Endothelial cell (in vitro differentiated cells): ENCODE results near the gene DDX11. TPM values are rescaled to one million over a fixed set of nuclear protein-coding genes. Genes with fewer than 3 reads are reported as not detected.
"Not testable (repeated sequence)": the region's sequence is repeated elsewhere in the genome, so short reads cannot be mapped to it uniquely, and the experiment has no call there.

Experiments used
- DNase-seq: peaks from one replicate; pipeline ENCODE4 v3.0.0; 2021; ENCODE audit warnings: low spot score
- H3K27ac Mint-ChIP-seq: one replicate; pipeline ENCODE4 v1.8.0; 2021; ENCODE audit warnings: mixed read lengths, inconsistent platforms; ENCODE audit not compliant: unreplicated experiment
- H3K27me3 Mint-ChIP-seq: one replicate; pipeline ENCODE4 v1.8.0; 2021; ENCODE audit warnings: mild to moderate bottlenecking, moderate library complexity, mixed read lengths, inconsistent platforms; ENCODE audit not compliant: unreplicated experiment
- H3K36me3 Mint-ChIP-seq: one replicate; pipeline ENCODE4 v1.8.0; 2021; ENCODE audit warnings: mild to moderate bottlenecking, low read depth, mixed read lengths, inconsistent platforms; ENCODE audit not compliant: unreplicated experiment
- H3K4me1 Mint-ChIP-seq: one replicate; pipeline ENCODE4 v1.8.0; 2021; ENCODE audit warnings: mild to moderate bottlenecking, mixed read lengths, inconsistent platforms; ENCODE audit not compliant: unreplicated experiment
- H3K4me3 Mint-ChIP-seq: one replicate; pipeline ENCODE4 v1.8.0; 2021; ENCODE audit warnings: mild to moderate bottlenecking, mixed read lengths, inconsistent platforms; ENCODE audit not compliant: unreplicated experiment
- H3K9me3 Mint-ChIP-seq: one replicate; pipeline ENCODE4 v1.8.0; 2021; ENCODE audit warnings: mixed read lengths, inconsistent platforms; ENCODE audit not compliant: unreplicated experiment
- total RNA-seq: library from RNA; stranded (reverse); fragmentation: NEBNext Ultra II Directional; extraction: Animal tissue kit (Norgen Biotek cat#: 25700); gene quantifications from one replicate; pipeline ENCODE4 v1.2.1, GENCODE V29; 2021; ENCODE audit not compliant: unreplicated experiment
- TF ChIP-seq, protein P1 (sequence below): fragments of 200-600 bp; sonication (generic); IDR thresholded peaks from one replicate; pipeline ENCODE4 v1.5.0; 2021; ENCODE audit warnings: antibody characterized with exemption; ENCODE audit not compliant: unreplicated experiment

DDX11 gene
- total RNA-seq, 1 donor from 2014 or later, result 40.2 TPM

DNA sequence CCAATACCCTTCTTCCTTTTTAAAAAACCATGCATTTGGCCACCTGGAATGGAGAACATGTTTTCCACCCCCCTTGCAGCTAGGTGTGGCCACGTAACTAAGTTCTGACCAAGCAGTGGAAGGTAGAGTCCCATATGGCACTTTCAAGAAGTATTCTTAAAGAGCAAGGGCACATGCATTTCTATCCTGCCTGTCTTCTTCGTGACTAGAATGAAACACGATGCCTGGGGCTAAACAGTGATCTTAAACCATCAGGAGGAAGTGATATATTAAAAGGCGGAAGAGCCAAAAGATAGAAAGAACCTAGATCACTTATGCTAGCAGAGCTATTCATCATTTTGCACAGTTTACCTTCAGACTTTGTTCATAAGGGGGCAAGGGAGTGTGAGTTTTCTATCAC, 16.0 kb upstream of the DDX11 start:
- Mint-ChIP-seq H3K4me1 (no peaks in the 10 kb centered on the region), H3K36me3 (no peaks in the 10 kb centered on the region), H3K4me3 (no peak overlapping the region), H3K27ac (no peak overlapping the region), H3K27me3 (peaks cover 2% of the 10 kb centered on the region), H3K9me3 (no peaks in the 10 kb centered on the region)
- DNase-seq, result no peak
- TF ChIP-seq, protein P1, sequence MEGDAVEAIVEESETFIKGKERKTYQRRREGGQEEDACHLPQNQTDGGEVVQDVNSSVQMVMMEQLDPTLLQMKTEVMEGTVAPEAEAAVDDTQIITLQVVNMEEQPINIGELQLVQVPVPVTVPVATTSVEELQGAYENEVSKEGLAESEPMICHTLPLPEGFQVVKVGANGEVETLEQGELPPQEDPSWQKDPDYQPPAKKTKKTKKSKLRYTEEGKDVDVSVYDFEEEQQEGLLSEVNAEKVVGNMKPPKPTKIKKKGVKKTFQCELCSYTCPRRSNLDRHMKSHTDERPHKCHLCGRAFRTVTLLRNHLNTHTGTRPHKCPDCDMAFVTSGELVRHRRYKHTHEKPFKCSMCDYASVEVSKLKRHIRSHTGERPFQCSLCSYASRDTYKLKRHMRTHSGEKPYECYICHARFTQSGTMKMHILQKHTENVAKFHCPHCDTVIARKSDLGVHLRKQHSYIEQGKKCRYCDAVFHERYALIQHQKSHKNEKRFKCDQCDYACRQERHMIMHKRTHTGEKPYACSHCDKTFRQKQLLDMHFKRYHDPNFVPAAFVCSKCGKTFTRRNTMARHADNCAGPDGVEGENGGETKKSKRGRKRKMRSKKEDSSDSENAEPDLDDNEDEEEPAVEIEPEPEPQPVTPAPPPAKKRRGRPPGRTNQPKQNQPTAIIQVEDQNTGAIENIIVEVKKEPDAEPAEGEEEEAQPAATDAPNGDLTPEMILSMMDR, result no peak

DNA sequence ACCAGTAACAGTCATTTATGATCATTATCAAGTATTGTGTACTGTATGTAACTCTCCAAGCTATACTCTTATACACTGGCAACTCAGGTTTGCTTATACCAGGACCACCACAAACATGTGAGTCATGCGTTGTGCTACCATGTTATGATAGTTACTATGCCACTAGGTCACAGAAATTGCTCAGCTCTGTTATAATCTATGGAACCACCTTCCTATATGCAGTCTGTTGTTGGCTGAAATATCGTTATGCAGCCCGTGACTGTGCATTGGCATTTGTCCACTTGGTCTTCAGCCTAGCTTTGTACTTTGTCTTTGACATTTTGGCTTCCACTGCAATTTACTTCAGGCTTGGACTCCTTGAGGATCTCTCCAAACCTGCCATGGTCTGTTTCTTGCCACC, 7.5 kb upstream of the DDX11 start:
- not testable (repeated sequence) for H3K27ac Mint-ChIP-seq, DNase-seq, H3K9me3 Mint-ChIP-seq, H3K4me3 Mint-ChIP-seq, H3K36me3 Mint-ChIP-seq, H3K27me3 Mint-ChIP-seq, H3K4me1 Mint-ChIP-seq

DNA sequence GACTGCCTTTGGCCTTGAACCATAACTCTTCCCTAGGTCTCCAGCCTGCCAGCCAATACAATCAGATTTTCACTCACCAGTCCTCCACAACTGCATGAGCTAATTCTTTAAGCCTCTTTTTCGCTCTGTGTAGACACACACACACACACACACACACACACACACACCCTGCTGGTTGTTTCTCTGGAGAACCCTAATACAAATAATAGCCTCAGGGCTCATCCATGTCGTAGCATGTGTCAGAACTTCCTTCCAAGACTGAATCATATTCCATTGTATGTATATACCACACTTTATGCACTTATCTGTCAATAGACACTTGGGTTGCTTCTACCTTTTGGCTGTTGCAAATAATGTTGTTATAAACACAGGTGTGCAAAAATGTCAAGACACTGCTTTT, 6.0 kb upstream of the DDX11 start:
- not testable (repeated sequence) for H3K27ac Mint-ChIP-seq, H3K36me3 Mint-ChIP-seq, H3K4me3 Mint-ChIP-seq, H3K27me3 Mint-ChIP-seq, H3K4me1 Mint-ChIP-seq, DNase-seq, H3K9me3 Mint-ChIP-seq

DNA sequence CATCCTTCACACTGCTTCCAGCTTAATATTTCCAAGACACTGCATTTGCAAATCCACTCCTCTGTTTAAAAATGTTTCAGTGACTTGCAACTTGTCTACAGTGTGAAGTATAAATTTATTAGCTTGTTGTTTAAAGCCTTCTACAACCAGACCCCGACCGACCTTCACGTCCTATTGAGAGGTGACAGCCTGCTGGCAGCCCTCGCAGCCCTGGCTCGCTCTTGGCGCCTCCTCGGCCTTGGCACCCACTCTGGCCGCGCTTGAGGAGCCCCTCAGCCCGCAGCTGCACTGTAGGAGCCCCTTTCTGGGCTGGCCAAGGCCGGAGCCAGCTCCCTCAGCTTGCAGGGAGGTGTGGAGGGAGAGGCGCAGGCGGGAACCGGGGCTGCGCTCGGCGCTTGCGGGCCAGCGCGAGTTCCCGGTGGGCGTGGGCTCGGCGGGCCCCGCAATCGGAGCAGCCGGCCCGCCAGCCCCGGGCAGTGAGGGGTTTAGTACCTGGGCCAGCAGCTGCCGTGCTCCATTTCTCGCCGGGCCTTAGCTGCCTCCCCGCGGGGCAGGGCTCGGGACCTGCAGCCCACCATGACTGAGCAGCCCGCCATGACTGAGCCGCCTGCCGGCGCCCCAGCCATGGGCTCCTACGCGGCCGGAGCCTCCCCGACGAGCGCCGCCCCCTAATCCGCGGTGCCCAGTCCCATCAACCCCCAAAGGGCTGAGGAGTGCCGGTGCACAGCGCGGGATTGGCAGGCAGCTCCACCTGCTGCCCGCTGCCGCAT, 2.5 kb upstream of the DDX11 start:
- H3K27ac Mint-ChIP-seq, H3K9me3 Mint-ChIP-seq, DNase-seq, H3K4me3 Mint-ChIP-seq, H3K27me3 Mint-ChIP-seq, H3K36me3 Mint-ChIP-seq: not testable (repeated sequence)
- peaks cover 12% of the 10 kb centered on the region for H3K4me1 Mint-ChIP-seq

DNA sequence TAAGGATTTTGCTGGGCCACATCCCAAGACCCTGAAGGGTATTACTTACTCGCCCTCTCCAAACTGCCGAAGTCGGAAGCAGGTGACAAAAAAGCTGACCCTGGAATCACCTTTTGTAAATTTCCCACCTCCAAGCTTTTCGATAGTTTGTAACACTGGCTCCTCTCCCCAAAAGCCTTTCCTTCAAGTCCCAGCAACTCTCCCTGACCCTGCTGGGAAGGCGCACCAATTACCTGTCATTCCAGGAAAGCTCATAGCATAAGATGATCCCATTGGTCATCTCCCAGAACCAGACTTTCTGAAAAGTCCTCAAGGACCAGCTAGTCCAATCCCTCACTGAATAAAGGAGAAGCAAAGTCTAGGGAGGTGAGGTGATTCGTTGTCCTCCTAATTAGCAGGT, 698 bp upstream of the DDX11 start:
- DNase-seq, H3K36me3 Mint-ChIP-seq, H3K27ac Mint-ChIP-seq, H3K27me3 Mint-ChIP-seq, H3K9me3 Mint-ChIP-seq: not testable (repeated sequence)
- H3K4me1 Mint-ChIP-seq, result peaks cover 14% of the 10 kb centered on the region
- H3K4me3 Mint-ChIP-seq, result peak overlapping the region; percentile 57

DNA sequence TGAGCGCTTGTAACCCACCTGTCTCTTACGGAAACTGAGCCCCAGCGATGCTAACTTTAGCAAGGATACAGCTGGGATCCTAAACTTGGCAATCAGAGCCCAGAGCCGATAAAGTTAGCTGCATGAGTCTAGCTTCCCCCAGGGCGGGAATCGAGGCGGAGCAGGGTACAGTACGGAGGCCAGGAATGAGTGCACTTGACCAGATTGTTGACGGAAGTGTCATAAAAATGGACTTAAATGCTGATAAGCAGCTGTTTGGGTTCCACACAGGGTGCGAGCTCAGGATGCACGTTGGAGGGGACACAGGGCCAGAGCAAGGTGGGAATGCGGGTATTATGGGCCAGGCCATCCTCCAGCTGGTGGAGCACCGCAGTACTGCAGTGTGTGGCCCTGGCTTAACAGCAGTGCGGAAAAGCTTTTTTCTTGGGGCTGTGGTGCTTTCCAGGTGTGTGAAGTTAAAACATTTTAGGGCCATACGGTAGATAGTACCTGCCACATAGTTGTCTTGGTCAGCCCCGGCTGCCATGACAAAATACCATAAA, 744 bp downstream of the DDX11 start:
- Mint-ChIP-seq H3K4me1 (peaks cover 16% of the 10 kb centered on the region), H3K4me3 (peak overlapping the region; percentile 93)
- H3K27ac Mint-ChIP-seq, H3K27me3 Mint-ChIP-seq, H3K36me3 Mint-ChIP-seq, H3K9me3 Mint-ChIP-seq: not testable (repeated sequence)
- TF ChIP-seq, protein P1, result peak; percentile 29
- peak; percentile 25 for DNase-seq

DNA sequence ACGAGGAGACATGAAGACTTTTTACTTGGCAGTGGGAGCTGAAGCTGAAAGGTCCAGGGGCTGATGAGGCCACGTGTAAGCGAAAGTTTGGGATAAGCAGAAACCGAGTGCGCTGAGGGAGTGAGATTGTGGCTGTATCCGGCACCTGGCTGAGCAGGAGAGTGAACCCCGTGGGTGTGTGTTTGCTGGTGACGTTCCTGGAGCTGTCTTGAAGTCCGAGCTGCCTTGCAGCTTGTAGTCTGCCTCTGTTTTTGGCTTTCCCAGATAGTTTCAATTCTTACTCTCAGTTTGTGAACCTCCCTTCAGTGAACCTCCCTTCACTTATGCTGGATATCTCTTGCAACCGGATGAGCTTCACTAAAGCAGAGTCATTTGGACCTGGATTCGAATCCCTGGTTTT, 2.5 kb downstream of the DDX11 start:
- peaks cover 27% of the 10 kb centered on the region for H3K4me1 Mint-ChIP-seq
- DNase-seq, H3K9me3 Mint-ChIP-seq, H3K27me3 Mint-ChIP-seq, H3K36me3 Mint-ChIP-seq, H3K4me3 Mint-ChIP-seq, H3K27ac Mint-ChIP-seq: not testable (repeated sequence)

DNA sequence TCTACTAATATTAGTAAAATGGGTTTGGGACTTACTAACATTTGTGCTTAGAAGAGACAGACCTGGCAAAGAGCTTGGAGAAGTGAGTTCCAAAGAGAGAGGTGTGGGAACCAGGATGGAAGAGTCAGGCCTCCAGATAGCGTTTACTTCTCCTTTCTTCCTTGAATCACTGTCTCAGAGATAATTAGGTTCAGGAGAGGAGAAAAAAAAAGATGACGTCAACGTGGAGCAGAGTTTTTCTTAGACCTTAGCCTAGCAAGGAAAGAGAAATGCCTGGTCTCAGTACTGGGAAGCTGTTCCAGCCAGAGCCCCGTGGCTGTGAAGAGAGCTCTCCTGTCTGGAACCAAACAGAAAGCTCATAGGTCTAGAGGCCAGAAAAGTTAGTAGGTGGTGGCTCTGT, 3.4 kb downstream of the DDX11 start:
- H3K9me3 Mint-ChIP-seq, H3K27ac Mint-ChIP-seq, DNase-seq, H3K27me3 Mint-ChIP-seq, H3K36me3 Mint-ChIP-seq, H3K4me3 Mint-ChIP-seq: not testable (repeated sequence)
- H3K4me1 Mint-ChIP-seq, result peaks cover 28% of the 10 kb centered on the region

DNA sequence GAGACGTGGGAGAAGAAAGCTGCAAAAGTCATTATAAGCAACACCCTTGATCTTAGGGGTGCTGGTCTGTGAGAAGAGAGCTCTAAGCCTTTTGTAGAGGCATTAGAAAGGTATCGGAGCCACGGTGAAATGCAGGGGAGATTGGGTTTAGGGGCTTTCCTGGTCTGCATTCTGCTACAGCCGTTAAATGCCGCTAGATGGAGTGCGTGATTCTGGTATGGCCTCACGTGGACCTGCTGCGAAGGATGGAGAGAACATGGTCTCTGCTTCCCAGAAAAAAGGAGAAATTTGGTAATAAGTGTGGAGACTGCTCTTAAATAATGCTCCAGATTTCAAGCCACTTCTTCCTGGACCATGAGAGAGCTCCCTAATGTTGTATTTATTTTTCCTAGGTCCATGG, 4.3 kb downstream of the DDX11 start:
- not testable (repeated sequence) for DNase-seq, H3K27me3 Mint-ChIP-seq, H3K36me3 Mint-ChIP-seq, H3K4me3 Mint-ChIP-seq, H3K27ac Mint-ChIP-seq, H3K9me3 Mint-ChIP-seq
- H3K4me1 Mint-ChIP-seq, result peaks cover 25% of the 10 kb centered on the region

DNA sequence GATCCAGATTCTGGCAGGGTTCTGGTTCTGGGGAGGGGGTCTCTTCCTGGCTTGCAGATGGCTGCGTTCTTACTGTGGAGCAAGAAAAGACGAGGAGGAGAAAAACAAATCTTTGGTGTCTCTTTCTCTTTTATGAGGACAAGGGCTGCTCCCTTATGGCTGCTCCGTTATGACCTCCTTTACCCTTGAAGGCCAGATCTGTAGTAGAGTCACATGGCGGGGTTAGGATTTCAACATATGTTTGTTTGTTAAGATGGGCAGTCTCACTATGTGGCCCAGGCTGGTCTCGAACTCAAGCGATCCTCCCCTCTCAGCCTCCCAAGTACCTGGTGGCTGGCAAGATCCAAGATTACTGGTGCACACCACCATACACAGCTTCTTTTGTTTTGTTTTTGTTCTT, 5.8 kb downstream of the DDX11 start:
- H3K27me3 Mint-ChIP-seq, H3K4me3 Mint-ChIP-seq, DNase-seq, H3K27ac Mint-ChIP-seq, H3K36me3 Mint-ChIP-seq, H3K9me3 Mint-ChIP-seq: not testable (repeated sequence)
- peaks cover 29% of the 10 kb centered on the region for H3K4me1 Mint-ChIP-seq
